Natural killer cell (primary cell): ENCODE measurements around the gene FBXL19. TPM values are rescaled to one million over a fixed set of nuclear protein-coding genes. Genes with fewer than 3 reads are reported as not detected.

Source experiments
- ATAC-seq, 3 donors: fragments of 150-1000 bp in 2 of 3; fragments of 200-7000 bp in 1 of 3; cut with Tn5 transposase; 1 replicate in 1 of 3; 2 replicates in 2 of 3; pipeline ENCODE4 v1.10.0; 2021; ENCODE audit warnings: mild to moderate bottlenecking in 2 of 3, moderate library complexity in 2 of 3
- DNase-seq, 2 donors: peaks; one replicate each; pipeline versions ENCODE4 v3.0.0 to v3.0.0-alpha.2; 2013 to 2021; ENCODE audit warnings: mixed read lengths in 1 of 2
- H3K27ac ChIP-seq: one replicate; pipeline ENCODE4 v1.5.1; 2013; ENCODE audit warnings: mild to moderate bottlenecking, low read length
- H3K27me3 ChIP-seq: one replicate; pipeline ENCODE4 v1.6.1; 2013; ENCODE audit warnings: low read length; ENCODE audit not compliant: control insufficient read depth, insufficient read depth
- H3K36me3 ChIP-seq: one replicate; pipeline ENCODE4 v1.6.1; 2013; ENCODE audit warnings: low read length; ENCODE audit not compliant: control insufficient read depth, insufficient read depth
- H3K4me1 ChIP-seq: one replicate; pipeline ENCODE4 v1.6.1; 2013; ENCODE audit warnings: low read length; ENCODE audit not compliant: control insufficient read depth, insufficient read depth
- H3K4me3 ChIP-seq: one replicate; pipeline ENCODE4 v1.5.1; 2013; ENCODE audit warnings: low read length
- H3K9me3 ChIP-seq: one replicate; pipeline ENCODE4 v1.6.1; 2013; ENCODE audit warnings: low read length; ENCODE audit not compliant: control insufficient read depth, insufficient read depth
- H3K27ac Mint-ChIP-seq, 2 donors: one replicate each; pipeline ENCODE4 v1.8.0; 2022; ENCODE audit warnings: mild to moderate bottlenecking in 2 of 2, mixed read lengths in 2 of 2, moderate library complexity in 1 of 2
- H3K27me3 Mint-ChIP-seq, 2 donors: one replicate each; pipeline ENCODE4 v1.8.0; 2022; ENCODE audit warnings: low read depth in 2 of 2, mixed read lengths in 2 of 2
- H3K36me3 Mint-ChIP-seq: one replicate; pipeline ENCODE4 v1.8.0; 2022; ENCODE audit warnings: mixed read lengths
- H3K4me1 Mint-ChIP-seq, 2 donors: one replicate each; pipeline ENCODE4 v1.8.0; 2022; ENCODE audit warnings: mixed read lengths in 2 of 2
- H3K4me3 Mint-ChIP-seq: one replicate; pipeline ENCODE4 v1.8.0; 2022; ENCODE audit warnings: mild to moderate bottlenecking, moderate library complexity, mixed read lengths
- H3K9me3 Mint-ChIP-seq, 2 donors: one replicate each; pipeline ENCODE4 v1.8.0; 2022; ENCODE audit warnings: mixed read lengths in 2 of 2
- CTCF ChIP-seq: fragments of 200-600 bp; IDR thresholded peaks from one replicate; pipeline ENCODE4 v1.8.0; 2022; ENCODE audit warnings: antibody characterized with exemption
- WGBS: methylation state at CpG from one replicate; pipeline ENCODE4 v1.1.7; 2013; ENCODE audit warnings: missing lambda C conversion rate; ENCODE audit not compliant: insufficient coverage; 5-methylcytosine and 5-hydroxymethylcytosine counted together
- intact Hi-C: fragments of 100-400 bp; cut with micrococcal nuclease; formaldehyde crosslinking; loops from one replicate; pipeline ENCODE4 v1.14.2; 2022
- total RNA-seq, 4 donors: library from RNA; stranded (reverse); fragments of 120-200 nt in 1 of 4; gene quantifications; one replicate each; pipeline versions ENCODE4 v1.2.3 to v1.2.4, GENCODE V29; 2013 to 2022

Gene FBXL19
- total RNA-seq, 3 donors from 2014 or later (not counting 1 experiment from before 2014, with no cell fraction given): 10.1 to 13.3 (median 12.4) TPM

- Mint-ChIP-seq H3K9me3 (no peaks in the 10 kb centered on the region), H3K36me3 (no peaks in the 10 kb centered on the region), H3K4me1 (peaks cover 15 to 38% of the 10 kb centered on the region in 2 donors), H3K4me3 (no peak overlapping the region), H3K27ac (peak overlapping the region in 1 of 2 donors; percentile 53), H3K27me3 (no peaks in the 10 kb centered on the region)
- Histone ChIP-seq H3K36me3 (peaks cover 3% of the 10 kb centered on the region), H3K9me3 (no peaks in the 10 kb centered on the region), H3K4me3 (no peak overlapping the region), H3K27me3 (no peaks in the 10 kb centered on the region), H3K27ac (no peak overlapping the region), H3K4me1 (peaks cover 21% of the 10 kb centered on the region)
- DNase-seq (no peak), ATAC-seq (no peak)
- intact Hi-C loops: no loop called here
- WGBS: 97% methylated on average over 26 of the region's 26 CpGs
- TF ChIP-seq CTCF: no peak
Measured at GRCh38 chr16:30925632-30925987, 2.2 kb downstream of the FBXL19 start.

- H3K27ac ChIP-seq: no peak overlapping the region
- no peak for TF ChIP-seq CTCF
- peak overlapping the region; percentile 74 for H3K4me3 Mint-ChIP-seq
- H3K27me3 Mint-ChIP-seq: no peaks in the 10 kb centered on the region
- no peak overlapping the region for H3K4me3 ChIP-seq
- peaks cover 3% of the 10 kb centered on the region for H3K36me3 ChIP-seq
- no peaks in the 10 kb centered on the region for H3K27me3 ChIP-seq
- WGBS: 81% methylated on average over 10 of the region's 10 CpGs
- H3K4me1 ChIP-seq: peaks cover 21% of the 10 kb centered on the region
- no peak for DNase-seq
- intact Hi-C loops: no loop called here
- no peak for ATAC-seq
- H3K27ac Mint-ChIP-seq: peak overlapping the region in 1 of 2 donors; percentile 53
- no peaks in the 10 kb centered on the region for H3K9me3 ChIP-seq
- peaks cover 15 to 38% of the 10 kb centered on the region in 2 donors for H3K4me1 Mint-ChIP-seq
- no peaks in the 10 kb centered on the region for H3K9me3 Mint-ChIP-seq
- no peaks in the 10 kb centered on the region for H3K36me3 Mint-ChIP-seq
Measured at GRCh38 chr16:30925995-30926811, 2.8 kb downstream of the FBXL19 start.

GRCh38 chr16:30926937-30927788 is 3.8 kb downstream of the FBXL19 start:
- ATAC-seq: no peak
- TF ChIP-seq CTCF: no peak
- DNase-seq: no peak
- Histone ChIP-seq H3K4me3 (no peak overlapping the region), H3K9me3 (no peaks in the 10 kb centered on the region), H3K27me3 (no peaks in the 10 kb centered on the region), H3K4me1 (peaks cover 11% of the 10 kb centered on the region), H3K36me3 (peaks cover 3% of the 10 kb centered on the region), H3K27ac (no peak overlapping the region)
- 99% methylated on average over 19 of the region's 22 CpGs for WGBS
- H3K4me1 Mint-ChIP-seq: peaks cover 8 to 30% of the 10 kb centered on the region in 2 donors
- no peak overlapping the region for H3K27ac Mint-ChIP-seq
- H3K27me3 Mint-ChIP-seq: no peaks in the 10 kb centered on the region
- H3K4me3 Mint-ChIP-seq: no peak overlapping the region
- no peaks in the 10 kb centered on the region for H3K9me3 Mint-ChIP-seq
- intact Hi-C loops: no loop called here
- no peaks in the 10 kb centered on the region for H3K36me3 Mint-ChIP-seq
